Eye (tissue), 1 donor: ENCODE measurements around the gene SMYD3.
"Not testable (repeated sequence)": the region's sequence is repeated elsewhere in the genome, so short reads cannot be mapped to it uniquely, and the experiment has no call there.

Experiments
- DNase-seq: peaks from one replicate; pipeline ENCODE4 v3.0.0-alpha.2; 2015

Gene SMYD3

DNA sequence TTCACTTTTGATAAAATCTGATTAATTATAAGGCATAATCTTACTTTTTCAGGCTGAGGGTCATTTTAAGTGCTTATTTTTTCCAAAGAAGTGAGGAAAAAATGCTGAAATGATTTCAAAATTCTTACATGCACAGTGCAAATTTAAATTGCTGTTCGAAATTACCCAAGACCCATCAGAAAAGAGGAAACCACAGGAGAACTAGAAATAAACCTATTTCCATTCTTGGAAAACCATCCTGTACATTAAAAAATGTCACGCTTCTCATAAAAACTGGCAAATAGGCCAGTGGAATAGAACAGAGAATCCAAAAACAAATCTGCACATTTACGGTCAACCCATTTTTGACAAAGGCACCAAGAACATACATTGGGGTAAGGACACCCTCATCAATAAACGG, 414.9 kb downstream of the SMYD3 start:
- DNase-seq, result no peak

DNA sequence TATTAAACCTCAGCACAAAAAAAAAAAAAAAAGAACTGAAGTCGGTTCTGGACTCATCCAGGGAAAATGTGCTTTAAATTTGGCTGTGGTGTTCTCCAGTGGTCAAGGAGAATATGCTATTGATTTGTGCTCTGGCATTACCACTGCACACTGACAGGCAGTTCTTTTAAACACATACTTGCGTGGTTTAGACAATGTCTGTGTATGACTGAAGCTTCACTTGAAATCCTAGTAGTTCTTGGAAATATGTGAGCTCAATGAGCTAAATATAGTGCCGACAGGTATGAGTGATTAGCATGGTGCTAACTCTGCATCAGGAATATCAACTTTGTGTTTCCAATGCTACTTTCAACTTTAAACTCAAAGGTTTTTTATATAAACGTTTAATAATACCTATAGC, 415.6 kb downstream of the SMYD3 start:
- DNase-seq, result no peak

DNA sequence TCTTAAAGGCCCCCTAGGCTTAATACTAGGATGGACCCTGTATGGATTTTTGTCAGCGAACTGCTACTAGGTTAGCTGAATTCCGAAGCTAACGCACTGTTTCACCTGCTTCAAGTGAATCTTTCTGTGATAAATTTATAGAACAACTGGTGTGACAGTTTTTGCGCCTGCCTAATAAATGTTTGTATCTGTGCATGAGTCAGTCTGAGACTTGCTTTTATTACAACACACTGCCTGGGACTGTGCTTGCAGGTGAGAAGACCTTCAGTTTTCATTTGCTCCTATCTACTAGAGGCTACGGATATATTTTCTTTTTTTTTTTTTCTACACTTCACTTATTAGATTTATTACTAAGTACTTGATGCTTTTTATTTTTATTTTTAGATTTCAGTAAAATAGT, 420.9 kb downstream of the SMYD3 start:
- DNase-seq, result no peak

DNA sequence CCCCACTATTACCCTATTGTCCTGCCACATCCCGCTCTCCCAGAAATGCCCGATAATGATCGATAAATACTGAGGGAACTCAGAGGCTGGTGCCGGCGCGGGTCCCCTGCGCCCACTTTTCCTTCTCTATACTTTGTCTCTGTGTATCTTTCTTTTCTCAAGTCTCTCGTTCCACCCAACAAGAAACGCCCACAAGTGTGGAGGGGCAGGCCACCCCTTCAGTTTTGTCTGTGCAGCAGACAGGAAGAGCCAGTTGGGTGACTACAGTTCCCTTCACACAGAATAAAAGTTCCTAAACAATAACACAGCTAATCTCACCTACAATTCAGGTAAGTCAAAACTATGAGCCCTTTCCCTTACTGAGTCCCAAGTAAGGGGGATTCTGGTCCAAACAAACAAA, 423.7 kb downstream of the SMYD3 start:
- no peak for DNase-seq

DNA sequence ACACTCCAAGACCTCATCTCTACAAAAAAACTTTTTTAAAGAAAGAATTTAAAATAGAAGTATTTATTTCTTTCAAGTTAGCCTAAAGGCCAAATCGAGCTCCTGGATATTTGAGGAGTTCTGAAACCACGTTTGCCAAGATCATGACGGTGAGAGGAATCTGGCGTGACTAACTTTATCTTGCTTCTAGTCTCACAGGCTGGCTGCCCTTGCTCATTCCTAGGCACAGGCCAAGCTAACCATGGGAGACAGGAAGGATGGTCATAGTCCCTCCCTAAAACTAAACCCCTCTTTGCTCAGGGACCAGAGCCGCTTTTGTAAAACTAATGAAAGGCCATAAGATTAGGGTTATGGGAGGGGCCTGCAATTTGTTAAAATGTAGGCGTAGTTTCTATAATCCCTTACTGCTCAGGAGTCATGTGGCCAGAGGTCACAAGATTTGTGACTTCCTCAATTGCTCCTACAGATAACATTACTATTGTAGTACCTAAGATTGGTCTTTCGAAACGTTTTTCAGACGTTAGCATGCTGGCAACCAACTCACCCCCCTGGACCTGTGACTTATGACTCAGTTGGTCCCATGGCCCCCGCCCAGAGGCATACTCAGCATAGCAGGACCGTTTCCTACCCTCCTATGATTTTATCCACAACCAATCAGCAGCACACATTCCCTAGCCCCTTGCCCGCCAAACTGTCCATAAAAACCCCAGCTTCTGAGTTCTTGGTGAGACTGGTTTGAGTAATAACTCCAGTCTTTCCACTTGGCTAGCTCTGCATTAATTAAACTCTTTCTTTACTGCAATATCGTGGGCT, 425.0 kb downstream of the SMYD3 start:
- no peak for DNase-seq

DNA sequence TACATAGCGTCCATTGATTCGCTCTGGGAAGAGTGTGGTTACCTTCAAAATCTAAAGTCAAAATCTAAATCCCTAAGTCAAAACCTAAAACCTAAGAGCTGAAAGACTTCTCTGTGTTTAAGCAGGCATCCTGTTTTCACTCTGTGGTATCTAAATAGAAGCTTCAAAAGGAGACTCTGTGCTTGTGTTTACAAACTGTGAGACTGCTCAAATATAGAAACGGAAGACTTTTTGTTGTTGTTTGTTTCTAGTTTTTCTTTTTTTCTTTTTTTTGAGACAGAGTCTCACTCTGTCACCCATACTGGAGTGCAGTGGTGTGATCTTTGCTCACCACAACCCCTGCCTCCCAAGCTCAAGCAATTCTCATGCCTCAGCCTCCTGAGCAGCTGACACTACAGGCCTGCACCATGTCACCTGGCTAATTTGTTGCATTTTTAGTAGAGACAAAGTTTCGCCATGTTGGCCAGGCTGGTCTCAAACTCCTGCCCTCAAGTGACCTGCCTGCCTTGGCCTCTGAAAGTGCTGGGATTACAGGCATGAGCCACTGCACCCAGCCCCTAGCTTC, 425.9 kb downstream of the SMYD3 start:
- no peak for DNase-seq

DNA sequence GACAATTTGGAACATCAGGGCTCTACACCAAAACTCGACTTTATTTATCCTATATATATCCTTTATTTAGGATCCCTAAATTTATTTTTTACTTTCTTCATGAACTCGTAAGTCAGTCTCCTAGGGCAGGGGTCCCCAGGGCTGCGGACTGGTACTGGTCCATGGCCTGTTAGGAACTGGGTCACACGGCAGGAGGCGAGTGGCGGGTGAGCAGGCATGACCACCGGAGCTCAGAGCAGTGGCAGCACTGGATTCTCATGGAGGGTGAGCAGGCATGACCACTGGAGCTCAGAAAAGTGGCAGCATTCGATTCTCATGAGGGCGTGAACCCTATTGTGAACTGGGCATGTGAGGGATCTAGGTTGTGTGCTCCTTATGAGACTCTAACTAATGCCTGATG, 427.0 kb downstream of the SMYD3 start:
- DNase-seq, result no peak

DNA sequence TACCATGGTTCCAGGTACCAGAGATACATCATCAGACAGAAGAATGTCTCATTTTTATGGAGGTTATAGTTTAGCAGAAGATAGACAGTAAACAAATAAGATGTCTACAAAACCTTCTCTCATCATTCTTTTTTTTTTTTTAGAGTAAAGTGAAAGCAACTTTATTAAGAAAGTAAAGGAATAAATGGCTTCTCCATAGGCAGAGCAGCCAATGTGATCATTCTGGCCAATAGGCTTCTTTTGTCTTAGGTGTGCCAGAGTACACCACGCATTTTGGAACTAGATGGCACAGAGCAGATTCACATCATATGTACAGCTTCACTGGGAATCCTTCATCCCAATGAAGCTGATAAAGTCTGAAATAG, 428.2 kb downstream of the SMYD3 start:
- no peak for DNase-seq

DNA sequence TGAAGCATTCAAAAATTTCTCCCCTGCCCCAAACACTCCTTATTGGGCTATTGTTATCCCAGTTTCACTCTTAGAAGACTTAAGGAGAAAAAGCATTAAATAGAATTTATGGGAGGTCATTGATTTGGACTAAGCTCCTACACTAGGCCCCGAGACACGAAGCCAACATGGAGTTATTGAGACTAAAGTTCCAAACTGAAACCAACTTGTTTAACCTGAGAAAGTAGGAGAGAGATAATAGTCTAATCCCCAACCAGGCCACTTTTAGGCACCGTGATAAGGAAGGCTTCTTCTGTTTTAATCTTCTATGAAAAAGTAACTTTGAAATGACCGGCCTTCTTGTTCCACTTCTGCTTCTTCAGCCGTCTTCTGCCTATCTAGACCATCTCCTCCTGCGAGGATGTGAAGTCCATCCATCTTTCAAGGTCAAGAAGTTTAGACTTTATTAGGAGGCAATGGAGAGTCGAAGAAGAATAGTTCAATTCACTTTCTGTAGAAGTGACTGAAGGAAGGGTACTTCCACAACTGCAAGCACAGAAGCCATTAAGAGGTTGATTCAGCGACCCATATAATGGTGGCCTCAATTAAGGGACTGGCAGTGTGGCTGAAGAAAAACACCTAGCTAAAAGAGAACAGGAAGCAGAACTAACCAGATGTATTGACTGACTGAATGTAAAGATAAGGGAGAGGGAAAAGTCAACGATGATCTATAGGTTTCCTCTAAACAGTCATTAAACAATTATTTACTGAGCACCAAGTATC, 428.8 kb downstream of the SMYD3 start:
- DNase-seq, result no peak

DNA sequence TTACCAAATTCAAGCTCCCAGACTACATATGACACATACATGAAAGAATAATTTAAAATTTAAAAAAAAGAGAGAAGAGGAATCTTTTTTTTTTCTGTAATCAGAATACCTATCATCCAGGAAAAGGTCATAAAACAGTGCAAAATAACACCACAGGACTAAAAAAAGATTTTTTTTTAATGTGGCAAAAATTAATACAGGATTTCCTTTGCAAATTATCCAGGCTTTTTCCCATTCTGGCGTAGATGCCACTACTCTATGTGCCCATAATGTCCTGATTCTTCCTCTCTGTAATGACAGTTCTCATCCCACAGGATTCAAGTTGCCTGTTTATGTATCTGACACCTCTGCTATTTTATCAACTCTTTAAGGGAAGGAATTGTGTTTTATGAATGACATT, 429.6 kb downstream of the SMYD3 start:
- DNase-seq, result no peak

DNA sequence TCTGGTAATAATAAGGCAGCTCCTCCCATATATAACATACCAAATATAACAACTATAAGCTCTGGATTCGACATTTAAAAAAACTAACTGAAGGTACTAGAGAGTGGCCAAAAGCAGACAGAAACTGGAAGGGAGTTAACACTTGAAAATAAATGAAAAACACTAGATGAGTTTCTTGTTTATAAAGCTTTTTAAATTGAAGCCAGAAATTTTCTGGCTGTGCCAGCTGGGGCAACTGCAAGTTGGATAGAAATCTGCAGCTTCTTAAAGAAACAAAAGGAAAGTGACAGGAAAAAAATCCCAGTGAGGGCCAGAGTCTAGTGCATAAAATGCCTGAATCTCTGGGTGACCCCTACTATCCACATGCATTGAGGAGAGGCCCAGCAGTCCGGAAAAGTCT, 432.7 kb downstream of the SMYD3 start:
- DNase-seq, result no peak

DNA sequence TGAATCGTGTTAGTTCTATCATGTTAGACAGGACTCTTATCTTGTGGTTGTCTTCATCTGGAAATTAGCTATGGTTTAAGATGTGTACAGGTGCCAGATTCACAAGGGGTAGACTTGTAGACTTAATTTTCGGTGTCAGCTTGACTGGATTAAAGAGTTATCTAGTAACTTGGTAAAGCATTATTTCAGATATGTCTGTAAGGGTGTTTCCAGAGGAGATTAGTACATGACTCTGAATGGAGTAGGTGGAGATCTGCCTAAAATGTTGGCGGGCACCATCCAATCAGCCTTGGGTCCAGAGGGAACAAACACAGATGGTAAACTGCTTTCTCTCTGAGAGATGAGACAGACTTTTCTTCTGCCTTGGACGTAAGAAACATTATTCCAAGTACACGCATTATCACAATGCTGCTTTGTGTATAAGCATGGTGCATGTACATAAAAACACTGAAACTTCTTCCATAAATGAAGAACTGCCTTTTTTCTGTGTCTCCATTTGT, 434.6 kb downstream of the SMYD3 start:
- no peak for DNase-seq

DNA sequence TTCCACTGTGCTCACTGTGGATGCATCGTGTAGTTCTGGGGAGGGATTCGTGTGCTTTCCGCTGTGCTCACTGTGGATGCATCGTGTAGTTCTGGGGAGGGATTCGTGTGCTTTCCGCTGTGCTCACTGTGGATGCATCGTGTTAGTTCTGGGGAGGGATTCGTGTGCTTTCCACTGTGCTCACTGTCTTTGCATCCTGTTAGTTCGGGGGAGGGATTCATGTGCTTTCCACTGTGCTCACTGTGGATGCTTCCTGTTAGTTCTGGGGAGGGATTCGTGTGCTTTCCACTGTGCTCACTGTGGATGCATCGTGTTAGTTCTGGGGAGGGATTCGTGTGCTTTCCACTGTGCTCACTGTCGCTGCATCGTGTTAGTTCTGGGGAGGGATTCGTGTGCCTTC, 435.1 kb downstream of the SMYD3 start:
- not testable (repeated sequence) for DNase-seq

DNA sequence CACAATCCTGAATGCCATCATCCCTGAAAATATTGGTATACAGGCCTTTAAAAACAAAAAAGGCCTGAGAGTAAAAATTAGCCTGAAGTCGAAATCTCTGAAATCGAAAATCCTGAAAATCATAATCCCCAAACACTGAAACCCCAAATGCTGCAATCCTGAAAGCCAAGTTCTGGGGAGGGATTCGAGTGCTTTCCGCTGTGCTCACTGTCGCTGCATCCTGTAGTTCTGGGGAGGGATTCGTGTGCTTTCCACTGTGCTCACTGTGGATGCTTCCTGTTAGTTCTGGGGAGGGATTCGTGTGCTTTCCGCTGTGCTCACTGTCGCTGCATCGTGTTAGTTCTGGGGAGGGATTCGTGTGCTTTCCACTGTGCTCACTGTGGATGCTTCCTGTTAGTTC, 435.5 kb downstream of the SMYD3 start:
- DNase-seq, result not testable (repeated sequence)

DNA sequence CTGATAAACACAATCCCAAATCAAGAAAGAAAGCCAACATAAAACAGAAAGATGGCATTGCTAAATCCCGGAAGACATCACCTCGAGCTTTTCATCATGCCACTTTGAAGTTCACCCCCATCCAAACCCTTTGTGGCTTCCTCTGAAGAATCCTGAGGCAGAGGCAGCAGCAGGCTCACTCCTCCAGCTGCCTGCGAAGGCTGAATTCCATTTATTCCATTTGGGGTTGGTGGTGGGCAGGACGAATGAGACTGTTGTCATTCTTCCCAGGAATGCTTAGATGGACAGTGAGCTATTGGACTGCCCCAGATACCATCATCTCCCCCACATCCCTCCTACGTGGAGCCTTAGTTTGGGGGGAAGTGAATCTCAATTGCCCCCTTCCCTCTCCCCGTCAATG, 437.5 kb downstream of the SMYD3 start:
- no peak for DNase-seq

DNA sequence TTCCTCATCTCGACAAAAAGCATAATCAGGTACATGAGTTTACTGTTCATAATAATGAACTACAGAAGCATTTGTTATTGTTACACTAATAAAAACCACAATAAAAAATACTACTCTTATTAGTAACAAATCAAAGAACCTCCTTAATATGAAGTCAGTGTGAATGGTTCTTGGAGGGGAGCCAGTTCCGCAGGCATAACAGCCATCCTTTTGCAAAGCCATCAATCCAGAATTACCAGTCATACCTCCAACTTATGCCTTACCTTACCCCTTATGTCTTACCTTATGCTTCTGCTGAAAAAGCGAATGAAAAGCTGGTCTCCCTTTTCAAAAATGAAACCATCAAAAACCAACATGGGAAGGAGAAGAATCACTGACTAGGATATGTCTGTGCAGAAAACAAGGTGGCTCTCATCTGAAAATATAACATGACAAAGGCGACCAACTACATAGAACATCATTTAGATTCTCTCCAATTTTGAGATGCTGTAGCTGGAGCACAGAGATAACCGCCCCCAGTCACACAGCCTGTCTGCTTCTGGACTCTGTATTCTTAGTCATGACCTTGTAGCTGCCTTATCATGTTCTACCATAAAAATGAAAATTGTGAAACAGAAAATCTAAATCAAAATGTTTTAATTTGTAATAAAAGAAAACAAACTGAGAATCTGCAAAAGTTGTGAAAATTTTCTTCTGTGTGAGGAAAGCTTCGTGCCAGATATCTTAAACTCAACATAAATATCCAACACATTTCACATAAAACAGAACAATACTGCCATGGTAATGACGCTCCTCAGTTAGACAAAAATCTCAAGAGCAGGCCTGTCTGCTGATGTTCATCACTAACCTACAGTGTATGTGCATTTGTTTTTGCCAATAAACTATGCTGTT, 438.2 kb downstream of the SMYD3 start:
- DNase-seq, result no peak

DNA sequence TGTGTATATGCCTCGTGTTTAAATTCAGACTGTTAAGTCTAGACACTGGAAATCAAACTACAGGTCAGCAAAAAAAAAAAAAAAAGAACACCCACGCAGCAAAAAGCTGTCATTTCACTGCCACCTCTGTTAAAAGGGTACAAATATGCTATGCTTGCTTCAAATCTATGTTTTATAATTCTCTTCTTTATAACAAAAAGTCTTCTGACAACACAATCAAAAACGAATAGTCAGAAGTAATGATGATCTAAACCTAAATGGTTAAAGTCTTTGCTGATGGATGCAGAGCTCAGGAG, 438.9 kb downstream of the SMYD3 start:
- DNase-seq, result no peak

DNA sequence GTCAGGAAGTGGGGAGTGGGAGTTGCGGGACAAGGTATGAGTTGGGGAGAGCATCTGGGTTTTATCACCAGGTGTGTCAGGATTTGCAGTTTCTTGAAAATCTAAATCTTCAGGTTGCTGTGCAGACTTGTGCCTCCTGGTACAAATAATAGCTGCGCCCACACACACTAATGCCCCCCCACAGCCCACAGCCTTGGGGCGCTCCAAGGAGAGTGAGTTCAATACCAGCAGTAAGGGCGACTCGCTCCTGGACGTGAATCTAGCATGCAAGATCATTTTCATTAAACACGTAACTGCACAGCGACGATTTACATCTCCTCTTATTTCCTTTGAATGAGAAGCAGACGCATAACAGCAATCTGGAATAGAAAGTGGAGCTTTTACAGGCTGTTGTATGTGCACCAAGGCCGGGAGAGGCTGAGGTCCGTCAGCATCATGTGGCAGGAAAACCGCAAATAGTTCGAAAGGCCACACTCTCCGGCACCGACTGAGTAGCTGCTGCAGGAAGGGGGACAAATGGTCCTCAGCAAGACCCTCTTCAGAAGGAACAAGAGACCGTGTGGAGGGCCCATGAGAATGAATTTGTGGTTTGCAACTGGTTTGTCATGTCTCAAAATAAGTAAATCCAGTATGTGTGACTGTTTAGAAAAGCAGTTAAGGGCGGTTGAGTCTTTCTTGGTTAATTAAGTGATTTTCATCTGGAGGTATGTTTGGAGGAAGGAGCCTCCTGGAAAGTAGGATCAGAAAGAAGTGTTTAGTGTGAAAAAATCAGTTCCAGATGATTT, 439.5 kb downstream of the SMYD3 start:
- peak; percentile 32 for DNase-seq

DNA sequence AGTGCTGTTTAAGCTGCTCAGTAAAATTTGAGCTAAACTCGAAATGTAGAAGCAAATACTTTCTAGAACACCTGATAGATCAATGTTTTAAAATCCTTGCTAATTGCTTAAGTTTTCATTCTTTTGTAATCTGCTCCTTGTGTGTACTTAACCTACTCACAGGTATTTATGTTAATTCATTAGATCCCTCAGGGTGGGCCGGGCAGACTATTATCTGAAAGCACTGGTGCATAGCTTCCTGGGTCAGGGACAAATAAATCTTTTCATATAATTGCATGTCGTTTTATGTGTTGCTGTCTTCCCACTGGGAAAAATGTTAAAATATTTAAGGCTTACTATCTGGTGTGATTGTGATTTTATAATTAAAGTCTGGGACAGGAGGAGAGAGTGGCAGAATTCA, 440.5 kb downstream of the SMYD3 start:
- DNase-seq, result peak; percentile 23

DNA sequence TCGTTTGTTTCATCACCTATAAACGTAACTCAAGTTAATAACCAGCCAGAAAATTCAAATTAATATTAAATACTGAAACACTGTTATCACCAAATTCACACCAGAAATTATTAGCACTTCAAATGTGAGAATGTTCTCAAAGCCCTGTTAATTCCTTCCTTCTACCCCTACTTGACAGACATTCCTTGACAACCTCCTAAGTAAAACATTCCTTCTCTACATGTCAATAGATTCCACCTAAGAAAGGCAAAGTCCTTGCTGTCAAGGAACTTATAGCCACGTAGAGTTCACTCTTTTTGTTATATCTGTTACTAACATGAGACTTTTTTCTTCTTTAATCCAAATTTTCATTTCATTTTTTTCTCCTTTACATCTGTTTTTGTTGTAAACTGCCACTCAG, 441.5 kb downstream of the SMYD3 start:
- DNase-seq, result no peak

DNA sequence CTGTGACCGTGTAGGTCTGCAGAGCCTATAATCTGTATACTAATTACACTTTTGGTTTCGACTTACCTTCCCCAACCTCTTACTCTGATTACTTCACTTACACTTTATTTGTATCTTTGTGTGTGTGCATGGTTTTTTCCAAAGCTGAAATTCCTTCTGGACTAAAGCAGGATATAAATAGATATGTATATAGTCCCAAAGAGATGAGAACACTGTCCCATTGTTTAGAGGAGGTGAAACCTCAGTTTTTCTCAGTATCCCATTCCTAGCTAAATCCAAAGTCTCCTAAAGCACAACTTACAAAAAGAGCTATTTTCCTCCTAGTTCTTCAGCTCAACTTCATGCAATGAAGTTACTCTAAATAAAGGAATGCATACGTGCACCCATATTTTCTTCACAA, 442.2 kb downstream of the SMYD3 start:
- DNase-seq, result no peak

DNA sequence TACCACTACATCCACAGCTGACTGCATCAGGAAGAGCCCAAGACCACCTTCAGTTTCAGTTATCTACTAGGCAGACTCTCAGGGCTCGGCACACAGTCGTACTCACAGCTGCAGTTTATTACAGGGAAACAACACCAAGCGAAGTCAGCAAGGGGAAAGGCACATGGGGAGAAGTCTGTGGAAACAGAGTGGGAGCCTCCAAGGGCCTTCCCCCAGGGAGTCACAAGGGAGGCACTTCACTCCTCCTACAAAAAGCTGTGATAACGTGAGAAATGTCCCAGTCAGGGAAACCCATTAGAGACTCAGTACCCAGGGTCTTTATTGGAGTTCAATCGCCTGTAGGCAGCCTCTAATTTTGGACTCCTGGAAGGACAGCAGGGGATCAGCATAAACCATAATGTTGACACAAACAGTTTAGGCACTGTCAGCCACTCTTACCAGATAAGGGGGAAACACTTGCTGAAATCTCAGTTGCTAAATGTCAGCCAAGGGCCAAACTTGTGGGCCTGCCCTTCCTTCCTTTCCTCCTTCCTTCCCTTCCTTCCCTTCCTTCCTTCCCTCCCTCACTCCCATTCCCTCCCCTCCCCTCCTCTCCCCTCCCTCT, 444.0 kb downstream of the SMYD3 start:
- DNase-seq, result no peak
